GM23248 (cell line): ENCODE measurements around the gene MYEOV. TPM values are rescaled to one million over a fixed set of nuclear protein-coding genes. Genes with fewer than 3 reads are reported as not detected.

Experiments used
- DNase-seq: peaks from one replicate; pipeline ENCODE4 v3.0.0-alpha.2; 2015
- H2AFZ ChIP-seq: fragments of 200-600 bp; sonication (generic); 2 replicates; pipeline ENCODE4 v1.6.1; 2016; ENCODE audit warnings: antibody characterized with exemption
- H3F3A ChIP-seq: fragments of 200-600 bp; sonication (generic); 2 replicates; pipeline ENCODE4 v1.6.1; 2016; ENCODE audit warnings: mild to moderate bottlenecking, antibody characterized with exemption, mixed run types; ENCODE audit not compliant: insufficient read depth
- H3K27ac ChIP-seq: fragments of 200-600 bp; sonication (generic); 2 replicates; pipeline ENCODE4 v1.5.1; 2016; ENCODE audit warnings: mild to moderate bottlenecking
- H3K27me3 ChIP-seq: fragments of 200-600 bp; sonication (generic); replicated peaks from 2 replicates; pipeline ENCODE4 v1.6.1; 2016; ENCODE audit warnings: mild to moderate bottlenecking; ENCODE audit not compliant: insufficient read depth
- H3K36me3 ChIP-seq: fragments of 200-600 bp; sonication (generic); 2 replicates; pipeline ENCODE4 v1.6.1; 2016; ENCODE audit warnings: low read depth, mild to moderate bottlenecking
- H3K4me1 ChIP-seq: fragments of 200-600 bp; sonication (generic); 2 replicates; pipeline ENCODE4 v1.6.1; 2016; ENCODE audit warnings: mild to moderate bottlenecking; ENCODE audit not compliant: insufficient read depth
- H3K4me2 ChIP-seq: fragments of 200-600 bp; sonication (generic); one replicate; pipeline ENCODE4 v1.6.1; 2016; ENCODE audit warnings: mild to moderate bottlenecking; ENCODE audit not compliant: unreplicated experiment
- H3K4me3 ChIP-seq: fragments of 200-600 bp; sonication (generic); 2 replicates; pipeline ENCODE4 v1.5.1; 2016; ENCODE audit warnings: mild to moderate bottlenecking
- H3K79me2 ChIP-seq: fragments of 200-600 bp; sonication (generic); 2 replicates; pipeline ENCODE4 v1.6.1; 2016; ENCODE audit warnings: mild to moderate bottlenecking; ENCODE audit not compliant: insufficient read depth
- H3K9ac ChIP-seq: fragments of 200-600 bp; sonication (generic); 2 replicates; pipeline ENCODE4 v1.6.1; 2016; ENCODE audit warnings: mild to moderate bottlenecking
- H3K9me2 ChIP-seq: fragments of 200-600 bp; sonication (generic); 2 replicates; pipeline ENCODE4 v1.6.1; 2016; ENCODE audit warnings: mixed run types, mild to moderate bottlenecking, moderate library complexity; ENCODE audit not compliant: insufficient read depth
- H3K9me3 ChIP-seq: fragments of 200-600 bp; sonication (generic); one replicate; pipeline ENCODE4 v1.6.1; 2017; ENCODE audit warnings: low read depth
- H4K20me1 ChIP-seq: fragments of 200-600 bp; sonication (generic); 2 replicates; pipeline ENCODE4 v1.6.0; 2016; ENCODE audit not compliant: insufficient read depth
- EZH2 ChIP-seq: fragments of 200-600 bp; sonication (generic); IDR thresholded peaks from 2 replicates; pipeline ENCODE4 v1.6.1; 2018; ENCODE audit warnings: antibody characterized with exemption, mild to moderate bottlenecking; ENCODE audit not compliant: insufficient read depth, poor library complexity, severe bottlenecking
- EZH2phosphoT487 ChIP-seq: fragments of 200-600 bp; sonication (generic); IDR thresholded peaks from 2 replicates; pipeline ENCODE4 v1.6.1; 2018; ENCODE audit warnings: antibody characterized with exemption, moderate library complexity, mild to moderate bottlenecking, low read depth; ENCODE audit not compliant: insufficient read depth
- WGBS, 2 experiments: methylation state at CpG; one replicate each; pipeline ENCODE4 v1.1.6; 2015 to 2017; ENCODE audit warnings: low lambda C conversion rate in 2 of 2, low coverage in 1 of 2; ENCODE audit errors: missing lambda C conversion rate in 2 of 2; 5-methylcytosine and 5-hydroxymethylcytosine counted together
- in situ Hi-C: fragments of 300-500 bp; cut with MboI; formaldehyde crosslinking; loops from 2 replicates; pipeline ENCODE4 v1.15.0; 2020
- polyA plus RNA-seq: library from polyadenylated mRNA; unstranded; fragments of >200 nt; fragmentation: Nextera tagmentation; extraction: Ambion mirVana; gene quantifications from 2 replicates; pipeline ENCODE4 v1.2.1, GENCODE V29; 2016
- total RNA-seq: library from RNA; depleted of rRNA; stranded (reverse); fragments of >200 nt; shearing (Covaris generic); gene quantifications from 2 replicates; pipeline ENCODE4 v1.2.3, GENCODE V29; 2014

MYEOV gene
- total and polyA plus RNA-seq, 2 experiments from 2014 or later, result 0.86 to 7.2 TPM

DNA sequence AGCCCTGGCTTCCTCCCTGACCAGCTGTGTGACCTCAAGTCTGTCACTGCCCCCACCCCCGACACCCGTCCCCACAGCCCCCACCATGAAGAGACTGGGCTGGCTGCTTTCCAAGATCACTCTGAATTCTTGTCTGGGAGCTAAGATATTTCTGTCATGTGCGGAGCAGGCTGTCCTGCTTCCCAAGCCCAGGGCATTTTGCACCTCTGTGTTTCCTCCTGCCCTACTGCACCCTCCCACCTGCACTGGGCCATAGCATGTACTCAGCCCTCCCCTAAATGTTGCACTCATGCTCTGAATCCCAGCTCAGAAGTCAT lies 30.3 kb upstream of the MYEOV start:
- 35 to 48% methylated on average over 3 of the region's 3 CpGs for WGBS, 2 experiments

DNA sequence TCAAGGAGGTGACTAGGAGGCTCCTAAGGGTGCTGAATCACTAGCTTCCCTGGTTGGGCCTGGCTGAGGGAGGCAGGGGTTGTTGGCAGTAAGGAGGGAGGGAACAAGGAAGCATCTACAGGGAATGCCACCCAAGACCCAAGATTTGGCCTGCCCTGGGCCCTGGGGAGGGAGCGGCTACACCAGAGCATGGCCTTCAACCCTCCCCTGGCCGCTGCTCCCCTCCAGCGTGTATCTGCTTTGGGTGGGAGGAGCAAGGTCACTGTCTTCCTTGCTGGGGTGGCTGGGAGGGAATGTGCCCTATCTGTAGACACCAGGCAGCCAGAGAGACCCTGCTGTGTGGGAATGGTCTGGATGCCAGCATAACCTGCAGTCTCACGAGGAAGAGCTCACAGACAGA lies 29.5 kb upstream of the MYEOV start:
- Histone ChIP-seq H3K9me2 (no peaks in the 10 kb centered on the region), H3K4me1 (no peaks in the 10 kb centered on the region)
- 59 to 66% methylated on average over 4 of the region's 4 CpGs for WGBS, 2 experiments

More for the DNA sequence above, 30.3 kb upstream of the MYEOV start:
- no peak for DNase-seq
- Histone ChIP-seq H2AFZ (no peak overlapping the region), H3K27me3 (peaks cover 32% of the 10 kb centered on the region), H3K9ac (no peak overlapping the region), H3K9me2 (no peaks in the 10 kb centered on the region), H3K9me3 (no peaks in the 10 kb centered on the region), H3K79me2 (no peaks in the 10 kb centered on the region), H4K20me1 (no peaks in the 10 kb centered on the region), H3K4me3 (no peak overlapping the region), H3F3A (no peaks in the 10 kb centered on the region), H3K4me1 (no peaks in the 10 kb centered on the region), H3K27ac (no peak overlapping the region), H3K36me3 (no peaks in the 10 kb centered on the region), H3K4me2 (no peak overlapping the region)
- TF ChIP-seq EZH2phosphoT487 (no peak), EZH2 (no peak)
- in situ Hi-C loops, result no loop called here

DNA sequence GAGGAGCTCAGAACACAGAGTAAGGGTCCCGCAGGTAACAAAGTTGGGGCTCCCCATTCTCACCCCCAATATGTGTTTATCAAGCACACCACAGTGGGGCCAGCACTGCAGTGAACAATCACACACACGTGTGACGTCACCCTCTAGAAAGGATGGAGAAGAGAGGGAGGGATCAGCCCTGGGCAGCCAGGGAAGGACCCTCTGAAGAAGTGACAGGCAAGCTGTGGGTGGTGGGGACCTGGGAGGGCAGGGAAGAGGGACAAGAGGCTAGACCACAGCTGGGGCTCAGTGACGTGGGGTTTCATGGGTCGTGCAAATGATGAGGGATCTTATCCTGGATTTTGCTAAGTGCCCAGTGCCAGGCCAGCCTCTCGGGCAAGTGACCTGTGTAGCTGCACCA lies 28.7 kb upstream of the MYEOV start:
- Histone ChIP-seq H3K9me2 (no peaks in the 10 kb centered on the region), H3K4me1 (no peaks in the 10 kb centered on the region), H3K36me3 (no peaks in the 10 kb centered on the region), H2AFZ (no peak overlapping the region), H3K27ac (no peak overlapping the region), H3K9ac (no peak overlapping the region), H3K9me3 (no peaks in the 10 kb centered on the region), H3K79me2 (no peaks in the 10 kb centered on the region), H3F3A (no peaks in the 10 kb centered on the region), H3K4me3 (no peak overlapping the region), H3K27me3 (peaks cover 21% of the 10 kb centered on the region), H4K20me1 (no peaks in the 10 kb centered on the region), H3K4me2 (no peak overlapping the region)
- WGBS, 2 experiments, result 58 to 64% methylated on average over 6 of the region's 6 CpGs
- no peak for DNase-seq
- in situ Hi-C loops, result no loop called here
- TF ChIP-seq EZH2phosphoT487 (no peak), EZH2 (no peak)

More for the DNA sequence above, 29.5 kb upstream of the MYEOV start:
- H3K9ac ChIP-seq, result no peak overlapping the region
- TF ChIP-seq EZH2 (no peak), EZH2phosphoT487 (no peak)
- H3K4me2 ChIP-seq, result no peak overlapping the region
- no peak overlapping the region for H2AFZ ChIP-seq
- no peaks in the 10 kb centered on the region for H3K79me2 ChIP-seq
- in situ Hi-C loops, result no loop called here
- no peaks in the 10 kb centered on the region for H3F3A ChIP-seq
- H3K27ac ChIP-seq, result no peak overlapping the region
- H3K9me3 ChIP-seq, result no peaks in the 10 kb centered on the region
- H3K27me3 ChIP-seq, result peaks cover 26% of the 10 kb centered on the region
- no peak overlapping the region for H3K4me3 ChIP-seq
- no peaks in the 10 kb centered on the region for H4K20me1 ChIP-seq
- no peaks in the 10 kb centered on the region for H3K36me3 ChIP-seq
- no peak for DNase-seq

DNA sequence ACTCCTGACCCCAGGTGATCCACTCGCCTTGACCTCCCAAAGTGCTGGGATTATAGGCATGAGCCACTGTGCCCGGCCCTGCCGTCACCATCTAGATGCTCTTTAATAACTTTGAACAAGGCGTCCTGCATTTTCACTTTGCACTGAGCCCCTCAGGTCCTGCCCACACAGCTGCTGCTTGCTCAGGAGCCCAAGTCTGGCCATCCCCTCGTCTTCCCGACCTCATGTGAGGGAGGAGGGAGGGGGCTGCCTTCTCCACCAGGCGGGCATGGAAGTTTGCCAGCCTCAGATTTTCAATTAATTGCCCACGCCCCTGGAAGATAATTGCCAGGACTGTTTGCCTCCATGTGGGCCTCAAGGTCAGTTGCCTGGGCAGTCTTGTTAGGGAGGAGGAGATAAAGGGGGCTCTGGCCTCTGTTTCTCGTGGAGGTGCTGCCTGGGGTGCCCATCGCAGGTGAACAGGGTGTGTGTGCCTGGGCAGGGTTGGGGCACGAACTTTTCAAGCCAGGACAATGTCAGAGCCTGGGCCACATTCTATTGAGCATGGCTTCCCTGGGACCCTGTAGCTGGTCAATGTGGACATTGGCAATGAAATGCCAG lies 27.9 kb upstream of the MYEOV start:
- Histone ChIP-seq H2AFZ (no peak overlapping the region), H3K4me1 (no peaks in the 10 kb centered on the region), H4K20me1 (no peaks in the 10 kb centered on the region), H3K4me3 (no peak overlapping the region), H3K9ac (no peak overlapping the region), H3K9me3 (no peaks in the 10 kb centered on the region), H3K4me2 (no peak overlapping the region), H3K27me3 (peaks cover 13% of the 10 kb centered on the region), H3K9me2 (no peaks in the 10 kb centered on the region), H3F3A (no peaks in the 10 kb centered on the region), H3K36me3 (no peaks in the 10 kb centered on the region), H3K27ac (no peak overlapping the region), H3K79me2 (no peaks in the 10 kb centered on the region)
- no peak for TF ChIP-seq EZH2
- no peak for DNase-seq
- 62 to 64% methylated on average over 11 of the region's 11 CpGs for WGBS, 2 experiments
- in situ Hi-C loops, result no loop called here

DNA sequence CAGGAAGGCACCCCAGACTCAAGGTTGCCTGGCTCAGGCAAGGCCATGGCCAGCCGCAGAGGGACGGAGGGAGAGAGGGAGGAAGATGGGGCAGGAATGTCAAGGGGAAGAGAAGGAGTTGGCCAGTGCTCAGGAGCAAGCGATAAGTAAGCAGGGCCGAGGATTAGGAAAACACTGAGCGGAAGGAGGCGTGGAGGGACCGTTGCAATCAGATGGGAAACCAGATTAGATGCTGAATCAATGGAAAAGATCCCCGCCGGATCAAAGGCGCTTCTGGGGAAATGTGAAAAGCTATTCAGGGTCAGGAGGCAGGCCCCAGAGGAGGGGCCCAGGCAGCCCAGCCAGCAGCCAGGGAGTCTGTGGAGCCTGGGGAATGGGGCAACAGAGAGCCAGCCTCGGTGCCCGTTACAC lies 26.6 kb upstream of the MYEOV start:
- Histone ChIP-seq H3K27ac (no peak overlapping the region), H3K27me3 (peaks cover 14% of the 10 kb centered on the region), H3K9me3 (no peaks in the 10 kb centered on the region), H3K4me1 (no peaks in the 10 kb centered on the region), H2AFZ (no peak overlapping the region), H3K4me2 (no peak overlapping the region), H4K20me1 (no peaks in the 10 kb centered on the region), H3K36me3 (no peaks in the 10 kb centered on the region), H3K4me3 (no peak overlapping the region), H3K79me2 (no peaks in the 10 kb centered on the region), H3F3A (no peaks in the 10 kb centered on the region), H3K9ac (no peak overlapping the region), H3K9me2 (no peaks in the 10 kb centered on the region)
- 91 to 96% methylated on average over 12 of the region's 12 CpGs for WGBS, 2 experiments
- in situ Hi-C loops, result no loop called here
- TF ChIP-seq EZH2phosphoT487, result no peak
- TF ChIP-seq EZH2, result no peak
- no peak for DNase-seq
